Activated CD4-positive, alpha-beta T cell treated with anti-CD3 and anti-CD28 coated beads for 24 hours (primary cell): ENCODE results near the gene S1PR4.
"Not testable (repeated sequence)": the region's sequence is repeated elsewhere in the genome, so short reads cannot be mapped to it uniquely, and the experiment has no call there.

Experiments used
- DNase-seq, 2 donors: peaks; one replicate each; pipeline ENCODE4 v3.0.0-alpha.2; 2020; ENCODE audit warnings: low read depth in 2 of 2

S1PR4 gene

GRCh38 chr19:3178973-3179738 is 587 bp downstream of the S1PR4 start:
- no peak for DNase-seq

- DNase-seq, result peak in 1 of 2 donors; percentile 30
Measured at GRCh38 chr19:3179739-3180293, 1.2 kb downstream of the S1PR4 start.

- no peak for DNase-seq
Measured at GRCh38 chr19:3183721-3184641, 5.4 kb downstream of the S1PR4 start.

GRCh38 chr19:3184847-3185460 is 6.4 kb downstream of the S1PR4 start:
- peak; percentile 50 to 57 for DNase-seq

GRCh38 chr19:3185461-3186159 is 7.0 kb downstream of the S1PR4 start, which contains the start of gene NCLN:
TSS of gene NCLN (plus strand) at chr19:3185930. CDS start at chr19:3186031, 101 bp downstream.
- DNase-seq, result peak; percentile 87 to 91

- DNase-seq, result no peak
Measured at GRCh38 chr19:3186160-3186688, 7.7 kb downstream of the S1PR4 start.

GRCh38 chr19:3186891-3187661 is 8.5 kb downstream of the S1PR4 start:
- no peak for DNase-seq

- no peak for DNase-seq
Measured at GRCh38 chr19:3187662-3188511, 9.3 kb downstream of the S1PR4 start.

- no peak for DNase-seq
Measured at GRCh38 chr19:3188627-3189596, 10.3 kb downstream of the S1PR4 start.

GRCh38 chr19:3189702-3190469 is 11.3 kb downstream of the S1PR4 start:
- no peak for DNase-seq

GRCh38 chr19:3190470-3190770 is 11.9 kb downstream of the S1PR4 start:
- no peak for DNase-seq

- no peak for DNase-seq
Measured at GRCh38 chr19:3190921-3191805, 12.6 kb downstream of the S1PR4 start.

- not testable (repeated sequence) for DNase-seq
Measured at GRCh38 chr19:3191806-3192104, 13.2 kb downstream of the S1PR4 start.

- DNase-seq, result no peak
Measured at GRCh38 chr19:3192228-3192635, 13.7 kb downstream of the S1PR4 start.

- DNase-seq, result no peak
Measured at GRCh38 chr19:3192684-3193083, 14.1 kb downstream of the S1PR4 start.

- DNase-seq, result no peak
Measured at GRCh38 chr19:3193256-3194105, 14.9 kb downstream of the S1PR4 start.
